Progenitor cell of endocrine pancreas (in vitro differentiated cells): ENCODE data around the gene LLCFC1. TPM values are rescaled to one million over a fixed set of nuclear protein-coding genes. Genes with fewer than 3 reads are reported as not detected.

Experiments
- DNase-seq: peaks from one replicate; pipeline ENCODE4 v3.0.0; 2021; ENCODE audit warnings: low spot score; ENCODE audit not compliant: unreplicated experiment
- H3K27ac Mint-ChIP-seq: 2 replicates; pipeline ENCODE4 v1.8.0; 2021; ENCODE audit warnings: mild to moderate bottlenecking, moderate library complexity, mixed read lengths
- H3K27me3 Mint-ChIP-seq: 2 replicates; pipeline ENCODE4 v1.8.0; 2021; ENCODE audit warnings: mixed read lengths
- H3K36me3 Mint-ChIP-seq: 2 replicates; pipeline ENCODE4 v1.8.0; 2022; ENCODE audit warnings: mixed read lengths; ENCODE audit not compliant: insufficient read depth
- H3K4me1 Mint-ChIP-seq: 2 replicates; pipeline ENCODE4 v1.8.0; 2021; ENCODE audit warnings: low read depth, mixed read lengths
- H3K4me3 Mint-ChIP-seq: 2 replicates; pipeline ENCODE4 v1.8.0; 2021; ENCODE audit warnings: low read depth, mild to moderate bottlenecking, moderate library complexity, mixed read lengths
- H3K9me3 Mint-ChIP-seq: 2 replicates; pipeline ENCODE4 v1.8.0; 2021; ENCODE audit warnings: low read depth, mixed read lengths
- total RNA-seq: library from RNA; stranded (reverse); gene quantifications from 2 replicates; pipeline ENCODE4 v1.2.1, GENCODE V29; 2021
- TF ChIP-seq, protein P1 (sequence below): fragments of 200-600 bp; sonication (generic); IDR thresholded peaks from one replicate; pipeline ENCODE4 v1.5.0; 2021; ENCODE audit warnings: antibody characterized with exemption, mild to moderate bottlenecking; ENCODE audit not compliant: unreplicated experiment

LLCFC1 gene
- total RNA-seq, 1 donor from 2014 or later, result not detected

DNA sequence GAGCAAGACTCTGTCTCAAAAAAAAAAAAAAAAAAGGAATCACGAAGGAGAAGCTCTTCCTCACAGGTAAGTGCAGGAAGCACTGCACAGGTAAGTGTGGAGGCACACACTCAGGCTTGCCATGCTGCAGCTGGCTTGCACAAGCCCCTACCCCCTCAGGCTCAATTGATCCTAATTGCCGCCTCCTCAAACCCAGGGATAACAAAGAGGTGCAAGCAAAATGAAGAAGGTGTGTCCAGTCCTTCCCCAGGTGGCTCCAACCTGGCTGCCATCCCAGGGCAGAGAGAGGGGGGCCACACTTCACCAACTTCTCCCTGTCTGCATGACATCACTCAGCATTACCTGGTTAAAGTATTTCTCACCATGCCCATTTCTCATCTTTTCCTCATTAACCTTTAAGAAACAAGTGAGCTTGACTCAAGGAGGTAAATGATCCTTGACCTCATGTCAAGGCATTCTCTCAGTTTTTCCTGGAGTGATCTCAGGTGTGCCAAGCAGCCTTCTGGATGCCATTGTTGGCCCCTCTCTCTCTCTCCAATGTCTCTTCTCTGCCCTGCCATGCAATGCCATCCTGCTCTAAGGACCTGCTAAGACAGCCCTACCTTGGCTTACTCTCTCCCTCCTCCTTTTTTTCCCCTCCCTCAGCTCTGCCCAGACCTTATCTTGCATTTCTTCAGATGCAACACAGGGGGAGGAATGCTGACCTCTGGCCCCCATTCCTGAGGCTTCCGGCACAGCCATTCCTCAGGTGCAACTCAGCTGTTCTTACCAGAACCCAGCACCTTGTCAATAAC lies 40.7 kb upstream of the LLCFC1 start:
- Mint-ChIP-seq H3K9me3 (peaks cover 13% of the 10 kb centered on the region), H3K27ac (no peak overlapping the region), H3K4me1 (peaks cover 28% of the 10 kb centered on the region), H3K4me3 (no peak overlapping the region), H3K27me3 (peaks cover 33% of the 10 kb centered on the region), H3K36me3 (peaks cover 5% of the 10 kb centered on the region)
- TF ChIP-seq, protein P1, sequence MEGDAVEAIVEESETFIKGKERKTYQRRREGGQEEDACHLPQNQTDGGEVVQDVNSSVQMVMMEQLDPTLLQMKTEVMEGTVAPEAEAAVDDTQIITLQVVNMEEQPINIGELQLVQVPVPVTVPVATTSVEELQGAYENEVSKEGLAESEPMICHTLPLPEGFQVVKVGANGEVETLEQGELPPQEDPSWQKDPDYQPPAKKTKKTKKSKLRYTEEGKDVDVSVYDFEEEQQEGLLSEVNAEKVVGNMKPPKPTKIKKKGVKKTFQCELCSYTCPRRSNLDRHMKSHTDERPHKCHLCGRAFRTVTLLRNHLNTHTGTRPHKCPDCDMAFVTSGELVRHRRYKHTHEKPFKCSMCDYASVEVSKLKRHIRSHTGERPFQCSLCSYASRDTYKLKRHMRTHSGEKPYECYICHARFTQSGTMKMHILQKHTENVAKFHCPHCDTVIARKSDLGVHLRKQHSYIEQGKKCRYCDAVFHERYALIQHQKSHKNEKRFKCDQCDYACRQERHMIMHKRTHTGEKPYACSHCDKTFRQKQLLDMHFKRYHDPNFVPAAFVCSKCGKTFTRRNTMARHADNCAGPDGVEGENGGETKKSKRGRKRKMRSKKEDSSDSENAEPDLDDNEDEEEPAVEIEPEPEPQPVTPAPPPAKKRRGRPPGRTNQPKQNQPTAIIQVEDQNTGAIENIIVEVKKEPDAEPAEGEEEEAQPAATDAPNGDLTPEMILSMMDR, result no peak
- no peak for DNase-seq

DNA sequence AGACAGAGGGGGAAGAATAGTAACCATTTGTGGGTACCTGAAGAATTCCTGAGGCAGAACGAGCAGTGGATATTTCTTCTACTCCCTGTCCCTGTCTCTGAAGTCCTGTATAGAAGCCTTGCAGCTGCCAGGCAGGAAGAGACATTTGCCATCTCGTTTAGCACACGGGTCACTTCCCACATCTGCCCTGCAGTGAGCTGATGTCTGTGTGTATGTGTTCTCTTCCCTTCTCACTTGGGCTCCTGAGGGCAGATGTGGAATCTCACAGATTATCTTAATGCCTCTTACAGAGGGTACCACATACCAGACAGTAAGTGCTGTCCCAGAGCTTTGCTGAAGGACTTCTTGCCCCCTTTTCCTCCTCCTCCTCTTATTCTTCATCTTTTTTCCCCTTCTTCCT lies 39.6 kb upstream of the LLCFC1 start:
- no peak overlapping the region for H3K27ac Mint-ChIP-seq
- peaks cover 5% of the 10 kb centered on the region for H3K36me3 Mint-ChIP-seq
- H3K4me3 Mint-ChIP-seq, result no peak overlapping the region
- H3K4me1 Mint-ChIP-seq, result peaks cover 28% of the 10 kb centered on the region
- TF ChIP-seq, protein P1, result no peak
- peaks cover 13% of the 10 kb centered on the region for H3K9me3 Mint-ChIP-seq
- H3K27me3 Mint-ChIP-seq, result peaks cover 28% of the 10 kb centered on the region
- DNase-seq, result no peak

DNA sequence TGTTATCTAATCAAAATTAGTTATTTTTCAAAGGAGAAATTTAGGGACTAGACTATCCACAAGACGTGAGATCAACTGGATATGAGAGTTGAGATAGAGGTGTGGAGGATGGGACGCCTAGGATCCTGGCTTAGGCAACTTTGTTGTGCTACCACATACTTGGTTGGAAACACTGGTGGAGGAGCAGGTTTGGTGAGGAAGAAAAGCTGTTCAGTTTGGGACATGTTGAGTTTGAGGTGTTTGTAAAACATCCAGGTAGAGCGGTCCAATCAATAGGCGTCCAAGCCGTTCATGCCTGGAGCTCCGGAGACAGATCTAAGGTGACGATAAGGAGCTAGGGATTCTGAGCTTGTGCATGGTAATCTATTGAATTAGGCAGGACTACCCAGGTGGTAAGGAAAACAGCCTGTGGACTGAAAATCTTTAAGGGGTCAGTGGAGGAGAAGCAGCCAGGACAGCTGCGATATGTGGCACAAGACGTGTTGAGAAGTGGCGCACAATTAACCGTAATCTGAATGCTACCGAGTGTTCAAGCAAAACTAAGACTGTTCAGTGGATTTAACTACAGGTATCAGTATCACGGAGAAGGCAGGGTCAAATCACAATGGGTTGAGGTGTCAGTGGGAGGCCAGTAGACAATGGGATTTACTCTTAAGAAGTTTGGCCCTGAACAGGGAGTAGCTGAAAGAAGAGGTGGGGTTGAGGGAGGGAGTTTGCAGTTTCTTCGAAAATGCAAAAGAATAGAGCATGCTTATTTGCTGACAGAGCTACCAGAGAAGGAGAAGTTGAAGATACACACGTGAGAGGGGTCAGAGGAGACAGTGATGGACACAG lies 37.6 kb upstream of the LLCFC1 start:
- Mint-ChIP-seq H3K27ac (peak overlapping the region; percentile 46), H3K36me3 (peaks cover 7% of the 10 kb centered on the region), H3K9me3 (peaks cover 18% of the 10 kb centered on the region), H3K4me3 (no peak overlapping the region), H3K27me3 (peaks cover 14% of the 10 kb centered on the region), H3K4me1 (peaks cover 25% of the 10 kb centered on the region)
- TF ChIP-seq, protein P1, result no peak
- DNase-seq, result no peak

DNA sequence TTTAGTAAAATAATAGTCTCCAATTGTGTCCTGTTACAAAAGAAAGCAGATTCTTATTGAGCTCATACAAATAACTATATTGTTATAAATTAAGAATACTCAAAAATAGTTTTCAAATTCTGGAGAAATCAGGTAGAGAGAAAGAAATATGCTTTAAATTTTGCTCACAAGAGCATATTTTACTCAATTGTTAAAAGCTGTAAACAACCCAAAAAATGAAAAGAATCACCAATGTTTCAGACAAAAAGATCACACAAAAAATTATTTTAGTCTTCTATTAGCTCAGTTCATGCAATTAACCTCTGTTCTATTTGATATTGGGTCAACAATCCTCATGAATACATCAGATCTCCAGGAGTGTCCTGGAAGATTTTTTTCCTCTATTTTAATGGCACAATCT lies 35.2 kb upstream of the LLCFC1 start:
- Mint-ChIP-seq H3K4me3 (no peak overlapping the region), H3K4me1 (peaks cover 18% of the 10 kb centered on the region), H3K9me3 (peaks cover 22% of the 10 kb centered on the region), H3K27me3 (peaks cover 5% of the 10 kb centered on the region), H3K36me3 (peaks cover 7% of the 10 kb centered on the region), H3K27ac (no peak overlapping the region)
- TF ChIP-seq, protein P1, result no peak
- no peak for DNase-seq

DNA sequence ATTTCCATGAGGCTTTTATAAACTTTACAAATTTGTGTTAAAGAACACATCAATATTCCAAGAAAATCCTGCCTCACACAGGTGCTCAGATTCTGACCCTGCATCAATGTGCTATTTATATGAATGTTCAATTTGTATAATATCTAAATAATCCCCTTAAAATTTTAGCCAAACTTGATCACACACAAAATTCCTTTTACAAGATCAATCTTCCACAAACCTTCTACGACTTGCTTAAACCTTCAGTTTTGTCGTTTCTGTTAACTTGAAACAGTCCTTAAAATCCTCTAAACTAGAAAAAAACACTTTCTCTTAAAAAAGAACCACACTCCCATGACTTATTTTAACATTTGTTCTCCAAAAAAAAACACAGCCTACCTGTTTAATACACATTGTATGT lies 33.5 kb upstream of the LLCFC1 start:
- Mint-ChIP-seq H3K27me3 (peaks cover 5% of the 10 kb centered on the region), H3K9me3 (peaks cover 22% of the 10 kb centered on the region)

More for the DNA sequence above, 33.5 kb upstream of the LLCFC1 start:
- DNase-seq, result no peak
- Mint-ChIP-seq H3K4me3 (no peak overlapping the region), H3K27ac (no peak overlapping the region), H3K36me3 (peaks cover 7% of the 10 kb centered on the region), H3K4me1 (peaks cover 23% of the 10 kb centered on the region)
- TF ChIP-seq, protein P1, result no peak
